Lower leg skin (tissue), 4 donors: ENCODE measurements around the gene DYNAP. TPM values are rescaled to one million over a fixed set of nuclear protein-coding genes. Genes with fewer than 3 reads are reported as not detected.

Experiments used
- DNase-seq, 2 donors: peaks; one replicate each; pipeline ENCODE4 v3.0.0-alpha.2; 2019; ENCODE audit warnings: low spot score in 2 of 2
- H3K4me3 ChIP-seq: fragments of 200-600 bp; sonication (generic); 2 replicates; pipeline ENCODE4 v1.5.1; 2017; ENCODE audit warnings: mild to moderate bottlenecking, low read depth; ENCODE audit not compliant: poor library complexity, severe bottlenecking
- POLR2A ChIP-seq, 2 donors: fragments of 450-650 bp; IDR thresholded peaks; one replicate each; pipeline ENCODE4 v1.6.1; 2016 to 2017; ENCODE audit warnings: antibody characterized with exemption in 2 of 2, mild to moderate bottlenecking in 1 of 2, moderate library complexity in 1 of 2
- WGBS, 2 donors: methylation state at CpG; one replicate each; pipeline ENCODE4 v1.1.5; 2018; 5-methylcytosine and 5-hydroxymethylcytosine counted together
- intact Hi-C: fragments of 100-400 bp; cut with DNase I; formaldehyde crosslinking; loops from one replicate; pipeline ENCODE4 v1.15.0; 2023; ENCODE audit warnings: low total_unique reads
- total RNA-seq, 4 donors: library from RNA; depleted of rRNA; stranded (reverse); fragments of >200 nt; gene quantifications; one replicate each; pipeline ENCODE4 v1.1.0, GENCODE V29; 2016
- TF ChIP-seq, protein P1 (sequence below), 3 donors: fragments of 450-650 bp; IDR thresholded peaks; one replicate each; pipeline ENCODE4 v1.5.1; 2016; ENCODE audit warnings: antibody characterized with exemption in 3 of 3, mild to moderate bottlenecking in 3 of 3, moderate library complexity in 2 of 3

The DYNAP gene
- total RNA-seq, 4 donors from 2014 or later, result not detected

DNA sequence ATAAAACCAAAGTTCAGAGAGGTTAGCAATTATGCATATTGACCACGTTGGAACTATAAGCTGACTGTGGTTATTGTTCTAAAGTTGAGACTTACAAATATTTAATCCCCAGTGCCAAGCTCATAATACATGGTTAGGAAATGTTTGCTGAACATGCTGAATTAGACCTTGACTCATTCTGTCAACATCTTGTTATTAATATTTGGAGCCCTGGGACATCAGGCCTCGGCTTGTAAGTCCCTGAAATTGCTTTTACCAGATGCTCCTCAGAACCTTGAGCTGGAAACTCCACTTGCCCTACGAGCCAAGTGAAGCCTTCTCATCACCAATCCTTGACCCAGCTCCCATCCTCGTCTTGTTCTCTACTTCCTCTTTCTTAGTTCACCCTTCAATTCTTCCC, 21.2 kb downstream of the DYNAP start:
- intact Hi-C loops, result no loop called here
- DNase-seq, result no peak
- TF ChIP-seq, protein P1, sequence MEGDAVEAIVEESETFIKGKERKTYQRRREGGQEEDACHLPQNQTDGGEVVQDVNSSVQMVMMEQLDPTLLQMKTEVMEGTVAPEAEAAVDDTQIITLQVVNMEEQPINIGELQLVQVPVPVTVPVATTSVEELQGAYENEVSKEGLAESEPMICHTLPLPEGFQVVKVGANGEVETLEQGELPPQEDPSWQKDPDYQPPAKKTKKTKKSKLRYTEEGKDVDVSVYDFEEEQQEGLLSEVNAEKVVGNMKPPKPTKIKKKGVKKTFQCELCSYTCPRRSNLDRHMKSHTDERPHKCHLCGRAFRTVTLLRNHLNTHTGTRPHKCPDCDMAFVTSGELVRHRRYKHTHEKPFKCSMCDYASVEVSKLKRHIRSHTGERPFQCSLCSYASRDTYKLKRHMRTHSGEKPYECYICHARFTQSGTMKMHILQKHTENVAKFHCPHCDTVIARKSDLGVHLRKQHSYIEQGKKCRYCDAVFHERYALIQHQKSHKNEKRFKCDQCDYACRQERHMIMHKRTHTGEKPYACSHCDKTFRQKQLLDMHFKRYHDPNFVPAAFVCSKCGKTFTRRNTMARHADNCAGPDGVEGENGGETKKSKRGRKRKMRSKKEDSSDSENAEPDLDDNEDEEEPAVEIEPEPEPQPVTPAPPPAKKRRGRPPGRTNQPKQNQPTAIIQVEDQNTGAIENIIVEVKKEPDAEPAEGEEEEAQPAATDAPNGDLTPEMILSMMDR (IDR thresholded peaks at IDR 0.05), result no peak
- no peak overlapping the region for H3K4me3 ChIP-seq
- 17% methylated on average over 4 of the region's 4 CpGs for WGBS, 2 donors

DNA sequence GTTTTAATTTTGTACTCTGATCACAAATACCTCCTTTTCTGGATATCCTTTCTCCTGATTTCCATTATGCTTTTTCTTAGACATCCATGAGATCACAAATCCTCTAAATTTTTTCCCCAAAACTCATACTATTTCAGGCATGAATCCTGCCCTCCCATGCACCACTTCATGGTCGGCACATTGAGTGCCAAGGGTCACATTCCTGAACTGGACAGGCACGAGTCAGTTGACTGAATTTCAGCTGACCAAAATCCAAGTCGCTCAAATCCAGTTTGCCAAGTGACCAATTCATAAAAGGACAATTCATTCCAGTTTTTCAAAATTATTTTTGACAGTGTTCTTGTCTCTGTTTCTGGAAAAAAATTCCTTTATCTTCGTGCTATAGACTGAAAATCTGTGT, 22.1 kb downstream of the DYNAP start:
- 75 to 82% methylated on average over 4 of the region's 4 CpGs for WGBS, 2 donors
- TF ChIP-seq POLR2A (IDR thresholded peaks at IDR 0.05), result no peak
- TF ChIP-seq, protein P1 (IDR thresholded peaks at IDR 0.05), result no peak
- DNase-seq, result no peak
- no peak overlapping the region for H3K4me3 ChIP-seq
- intact Hi-C loops, result no loop called here

DNA sequence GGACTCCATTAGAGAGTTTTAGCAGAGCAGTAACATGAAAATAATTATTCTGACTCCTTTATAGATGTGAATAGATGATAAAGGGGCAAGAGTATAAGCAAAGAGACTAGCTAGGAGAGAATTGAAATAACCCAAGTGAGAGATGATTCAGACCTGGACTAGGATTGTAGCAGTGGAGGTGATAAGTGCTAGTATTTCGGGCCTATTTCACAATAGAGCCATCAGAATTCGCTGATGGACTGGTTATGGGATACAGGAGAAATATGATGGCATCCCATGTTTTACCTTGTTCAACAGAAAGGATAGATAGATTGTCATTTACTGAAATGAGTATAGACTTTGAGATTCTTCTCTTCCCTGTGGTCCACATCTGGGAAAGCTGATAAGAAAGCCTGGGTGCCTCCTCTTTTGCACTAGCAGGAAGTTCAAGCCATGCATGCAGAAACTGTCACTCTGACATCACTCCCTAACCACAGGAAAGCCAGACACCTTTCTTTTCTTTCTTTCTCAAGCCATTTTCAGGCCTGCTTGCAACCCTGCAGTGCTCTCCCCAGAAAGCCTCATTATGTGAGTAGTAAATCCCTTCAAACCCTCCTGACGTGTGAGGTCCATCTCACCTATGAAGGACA, 25.3 kb downstream of the DYNAP start:
- intact Hi-C loops, result no loop called here
- TF ChIP-seq POLR2A (IDR thresholded peaks at IDR 0.05), result no peak
- TF ChIP-seq, protein P1 (IDR thresholded peaks at IDR 0.05), result no peak
- no peak overlapping the region for H3K4me3 ChIP-seq
- 83% methylated on average over 3 of the region's 3 CpGs for WGBS, 2 donors
- DNase-seq, result no peak

DNA sequence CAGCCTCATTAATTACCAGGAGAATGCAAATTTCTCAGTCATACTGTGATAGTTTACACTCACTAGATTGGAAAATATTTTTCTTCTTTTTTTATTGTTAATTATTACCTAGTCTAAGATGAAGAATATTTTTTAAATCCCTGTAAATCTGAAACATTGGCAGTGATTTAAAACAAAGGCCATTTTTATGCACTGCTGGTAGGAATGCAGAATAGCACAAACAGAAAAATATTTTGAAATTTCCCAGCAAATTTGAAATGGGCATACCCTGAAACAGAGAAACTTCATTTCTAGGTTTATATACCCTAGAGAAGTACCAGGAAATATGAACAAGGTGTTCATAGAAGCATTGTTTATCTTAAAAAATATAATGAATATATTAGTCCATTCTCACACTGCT, 31.0 kb downstream of the DYNAP start:
- no peak for TF ChIP-seq POLR2A (IDR thresholded peaks at IDR 0.05)
- TF ChIP-seq, protein P1 (IDR thresholded peaks at IDR 0.05), result no peak
- intact Hi-C loops, result no loop called here
- no peak for DNase-seq
- no peak overlapping the region for H3K4me3 ChIP-seq

DNA sequence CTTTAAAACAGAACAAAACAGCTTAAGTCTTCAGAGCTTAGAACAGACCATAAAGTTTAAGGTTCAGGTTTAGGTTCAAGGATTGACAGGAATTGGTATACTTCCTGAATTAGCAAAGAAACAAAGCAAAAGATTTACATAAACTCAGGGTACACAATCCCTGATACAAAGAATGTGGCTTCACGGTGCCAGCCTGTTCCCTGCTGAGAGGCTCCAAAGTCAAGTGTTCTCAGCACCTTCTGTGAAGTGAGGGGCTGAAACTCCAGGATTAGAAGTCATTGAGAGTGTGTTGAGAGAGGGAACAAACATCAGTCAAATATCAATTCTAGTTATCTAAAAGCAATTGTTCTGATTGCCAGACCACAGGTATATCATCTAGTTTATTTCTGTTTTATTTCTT, 35.7 kb downstream of the DYNAP start:
- WGBS, 2 donors, result 79 to 86% methylated on average over 1 of the region's 1 CpG
- no peak for TF ChIP-seq POLR2A (IDR thresholded peaks at IDR 0.05)
- TF ChIP-seq, protein P1 (IDR thresholded peaks at IDR 0.05), result no peak
- intact Hi-C loops, result no loop called here
- no peak overlapping the region for H3K4me3 ChIP-seq
- DNase-seq, result no peak

DNA sequence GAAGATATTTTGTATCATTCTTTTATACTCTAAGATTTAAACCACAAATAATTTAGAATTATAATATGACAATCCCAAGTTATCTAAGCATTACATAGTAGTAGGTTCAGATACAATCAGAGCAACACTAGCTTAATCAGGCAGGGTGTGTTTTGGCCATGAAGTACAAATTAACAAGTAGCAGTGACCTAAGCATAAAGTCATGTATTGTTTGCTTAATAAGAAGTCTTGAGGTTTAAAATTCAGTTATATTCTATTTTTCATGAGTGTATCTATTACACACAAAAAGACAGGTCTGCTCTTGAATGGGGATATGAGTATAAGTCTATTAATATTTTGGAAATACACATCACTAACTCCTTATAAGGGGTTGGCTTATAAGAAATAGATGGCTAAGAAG, 39.9 kb downstream of the DYNAP start:
- DNase-seq, result no peak
- H3K4me3 ChIP-seq, result no peak overlapping the region
- intact Hi-C loops, result no loop called here
- TF ChIP-seq, protein P1 (IDR thresholded peaks at IDR 0.05), result no peak
- no peak for TF ChIP-seq POLR2A (IDR thresholded peaks at IDR 0.05)
